HuH-7.5 (cell line): ENCODE measurements around the gene CCL21.
"Not testable (repeated sequence)": the region's sequence is repeated elsewhere in the genome, so short reads cannot be mapped to it uniquely, and the experiment has no call there.

Experiments used
- DNase-seq: peaks from one replicate; pipeline ENCODE4 v3.0.0; 2011; ENCODE audit warnings: low spot score

Gene CCL21, protein sequence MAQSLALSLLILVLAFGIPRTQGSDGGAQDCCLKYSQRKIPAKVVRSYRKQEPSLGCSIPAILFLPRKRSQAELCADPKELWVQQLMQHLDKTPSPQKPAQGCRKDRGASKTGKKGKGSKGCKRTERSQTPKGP

DNA sequence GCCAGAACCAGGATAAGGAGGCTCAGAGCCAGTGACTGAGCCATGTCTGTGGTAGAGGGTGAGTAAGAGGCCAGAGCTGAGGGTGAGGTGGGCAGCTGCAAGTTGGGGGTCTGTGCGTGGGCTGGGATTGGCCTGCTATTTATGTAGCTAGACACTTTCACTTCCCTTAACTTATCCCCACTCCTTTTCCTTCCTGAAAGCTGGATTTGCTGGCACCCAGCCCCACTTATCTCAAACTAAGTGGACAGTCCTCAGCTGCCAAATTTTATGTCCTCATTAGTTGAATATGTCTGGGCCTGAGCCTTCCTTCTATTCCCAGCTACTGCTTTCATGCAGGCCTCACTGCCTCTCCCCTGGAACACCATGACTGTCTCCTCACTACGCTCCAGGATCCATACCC lies at the start of gene CCL21:
TSS of gene CCL21 (minus strand) at position 114 of the 400 bp plus-strand sequence. CDS start at position 44, 70 bp downstream.
- no peak for DNase-seq

DNA sequence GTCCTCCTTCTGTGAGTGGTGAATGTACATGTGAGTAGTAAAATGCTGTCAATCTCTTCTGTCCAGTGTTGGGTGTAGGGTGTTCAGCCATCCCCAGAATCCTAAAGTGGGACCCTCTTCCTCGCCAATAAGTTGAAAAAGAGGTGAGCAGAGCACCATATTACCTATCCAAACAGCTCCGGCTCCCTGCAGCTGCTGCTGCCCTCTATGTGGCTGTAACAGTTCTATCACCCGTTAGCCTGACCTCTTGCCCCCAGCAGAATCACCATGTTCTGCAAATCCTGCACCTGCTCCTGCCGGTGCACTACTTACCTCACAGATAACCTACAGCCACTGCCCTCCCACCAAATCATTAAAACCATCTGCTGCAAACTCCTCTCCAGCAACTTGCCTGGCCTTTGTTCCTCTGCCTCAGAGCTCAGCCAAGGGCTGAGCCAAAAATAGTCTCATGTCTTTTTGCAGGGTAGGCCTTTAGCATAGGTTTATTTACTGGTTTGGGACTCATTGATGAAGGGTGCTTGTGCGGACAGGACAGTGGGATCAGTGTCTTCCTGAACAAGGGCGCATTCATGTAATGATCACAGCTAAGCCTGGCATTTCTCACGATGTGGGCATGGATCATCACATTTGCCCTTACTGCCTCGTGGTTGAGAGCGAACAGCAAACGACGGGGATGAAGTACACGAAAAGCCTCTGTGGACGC lies 49.6 kb upstream of the CCL21 start:
- DNase-seq, result no peak

- DNase-seq, result not testable (repeated sequence)
Observed at GRCh38 chr9:34750320-34750719, 40.4 kb upstream of the CCL21 start.

DNA sequence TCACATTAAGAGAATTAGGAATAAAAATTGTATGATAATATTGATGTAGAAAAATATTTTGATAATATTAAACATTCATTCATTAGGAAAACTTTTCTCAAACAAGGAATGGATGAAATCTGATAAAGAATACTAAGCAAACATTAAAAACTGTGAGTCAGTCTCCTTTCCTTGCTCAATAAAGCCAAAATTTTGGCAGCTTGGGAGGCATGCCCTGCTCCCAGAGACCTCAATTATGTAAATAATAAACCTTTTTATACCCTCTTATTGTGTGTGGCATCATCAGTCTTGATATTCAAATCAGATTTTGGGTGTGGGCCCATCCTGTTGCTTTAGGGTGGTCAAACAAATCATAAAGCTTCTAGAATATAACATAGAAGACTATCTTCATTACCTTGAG lies 36.6 kb upstream of the CCL21 start:
- no peak for DNase-seq

DNA sequence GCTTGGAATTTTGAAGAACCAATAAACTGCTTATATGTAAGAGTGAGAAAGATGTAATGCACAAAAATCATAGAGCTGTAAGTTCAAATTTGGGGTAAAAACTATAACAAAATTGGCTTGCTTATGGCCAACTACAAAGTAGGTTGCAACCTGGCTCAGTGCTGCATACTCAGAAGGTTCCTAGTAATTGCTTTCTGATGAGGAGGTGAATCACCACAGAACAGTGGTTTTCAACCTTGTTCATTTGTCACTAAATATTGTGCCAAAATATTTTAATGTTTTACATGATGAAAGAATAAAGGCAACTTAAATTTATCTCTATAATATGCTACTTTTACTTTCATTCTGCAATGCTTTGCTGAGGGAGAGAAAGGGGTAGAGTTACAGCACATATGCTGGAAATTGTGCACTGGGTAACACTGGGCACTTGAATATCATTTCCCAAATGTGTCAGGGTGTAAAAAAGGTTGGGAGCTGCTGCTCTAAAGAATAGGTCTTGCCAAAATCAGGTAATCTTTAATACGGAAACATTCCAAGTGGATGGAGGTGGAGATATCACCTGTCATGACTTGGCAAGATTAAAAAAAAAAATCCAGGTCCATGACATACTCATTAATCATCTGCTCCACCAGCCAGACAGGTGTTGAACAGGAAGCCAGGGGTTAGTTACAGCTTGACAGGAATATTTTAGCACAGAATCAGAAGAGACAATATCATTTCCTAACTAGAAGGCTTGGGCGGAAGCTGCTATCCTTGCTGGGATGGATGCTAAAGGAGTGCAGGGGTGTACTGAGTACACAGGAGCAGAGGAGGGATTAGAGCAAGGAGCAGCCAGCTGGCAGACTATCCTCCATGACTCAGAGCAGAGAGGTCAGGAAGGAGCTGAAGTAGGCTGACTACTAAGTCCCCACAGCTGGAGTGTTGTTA lies 34.6 kb upstream of the CCL21 start:
- DNase-seq, result no peak

- no peak for DNase-seq
Observed at GRCh38 chr9:34742710-34743109, 32.8 kb upstream of the CCL21 start.

GRCh38 chr9:34741628-34742027 lies 31.7 kb upstream of the CCL21 start:
- DNase-seq, result no peak

GRCh38 chr9:34740176-34740575 lies 30.2 kb upstream of the CCL21 start:
- DNase-seq, result not testable (repeated sequence)

- no peak for DNase-seq
Observed at GRCh38 chr9:34737677-34738260, 27.8 kb upstream of the CCL21 start.

GRCh38 chr9:34734720-34735119 lies 24.8 kb upstream of the CCL21 start:
- DNase-seq, result no peak

DNA sequence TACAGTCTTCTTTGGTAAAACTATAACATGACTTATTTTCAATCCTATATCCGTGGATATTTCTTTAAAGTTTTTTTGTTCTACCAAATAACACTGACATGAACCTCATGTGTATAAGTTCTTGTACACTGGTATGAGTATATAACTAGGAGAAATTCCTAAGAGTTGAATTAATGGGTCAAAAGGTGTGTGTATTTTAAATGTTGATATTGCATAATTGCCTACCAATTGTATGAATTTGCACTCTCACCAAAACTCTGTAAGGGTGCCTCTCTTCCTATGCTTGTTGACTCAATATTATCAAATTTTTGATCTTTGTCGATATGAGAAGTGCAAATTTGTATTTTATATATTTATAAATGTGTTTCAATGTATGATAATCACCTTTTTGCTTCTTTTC lies 22.9 kb upstream of the CCL21 start:
- no peak for DNase-seq

DNA sequence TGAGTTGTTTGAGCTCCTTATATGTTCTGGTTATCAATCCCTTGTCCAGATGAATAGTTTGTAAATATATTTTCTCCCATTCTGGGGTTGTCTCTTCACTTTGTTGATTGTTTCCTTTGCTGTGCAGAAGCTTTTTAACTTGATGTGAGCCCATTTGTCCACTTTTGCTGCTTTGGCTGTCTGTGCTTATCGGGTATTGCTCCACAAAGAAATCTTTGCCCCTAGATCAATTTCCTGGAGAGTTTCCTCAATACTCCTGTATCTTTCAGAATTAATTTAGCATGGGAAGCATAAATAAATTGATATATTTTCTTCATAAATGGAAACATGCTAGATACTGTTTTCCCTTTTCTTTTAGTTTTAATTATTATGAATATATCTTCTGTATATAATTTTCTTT lies 22.5 kb upstream of the CCL21 start:
- DNase-seq, result no peak

- DNase-seq, result no peak
Observed at GRCh38 chr9:34723141-34723540, 13.2 kb upstream of the CCL21 start.

GRCh38 chr9:34719769-34720025 lies 9.8 kb upstream of the CCL21 start:
- DNase-seq, result not testable (repeated sequence)

GRCh38 chr9:34719021-34719768 lies 9.3 kb upstream of the CCL21 start:
- no peak for DNase-seq

- no peak for DNase-seq
Observed at GRCh38 chr9:34717996-34718614, 8.2 kb upstream of the CCL21 start.

GRCh38 chr9:34716711-34717110 lies 6.8 kb upstream of the CCL21 start:
- DNase-seq, result no peak

DNA sequence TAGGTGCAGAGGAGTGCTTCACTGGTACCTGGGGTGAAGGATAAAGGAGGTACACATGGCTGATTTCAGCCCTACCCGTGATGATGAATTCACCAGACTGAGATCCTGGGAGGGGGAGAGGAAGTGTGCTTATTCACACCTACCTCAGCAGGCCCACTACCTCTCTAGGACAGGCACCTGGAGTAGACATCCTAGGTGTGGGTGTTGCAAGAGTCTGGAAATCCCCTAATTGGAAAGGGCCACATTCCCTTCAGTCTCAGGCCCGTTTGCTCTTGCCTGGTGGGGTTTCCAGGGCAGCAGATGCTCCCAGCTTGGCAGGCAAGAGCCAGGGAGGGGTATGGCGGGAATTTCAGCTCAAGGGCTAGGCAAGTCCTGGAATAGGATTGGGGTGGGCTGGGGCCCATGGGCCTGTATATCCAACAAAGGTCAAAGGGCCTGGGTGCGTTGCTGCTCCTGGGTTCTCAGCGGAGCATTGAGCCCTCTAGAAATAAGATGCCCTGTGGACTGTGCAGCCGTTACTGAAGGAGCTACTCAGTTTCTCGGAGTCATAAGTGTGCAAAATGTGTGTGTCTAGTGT lies 5.8 kb upstream of the CCL21 start:
- no peak for DNase-seq

DNA sequence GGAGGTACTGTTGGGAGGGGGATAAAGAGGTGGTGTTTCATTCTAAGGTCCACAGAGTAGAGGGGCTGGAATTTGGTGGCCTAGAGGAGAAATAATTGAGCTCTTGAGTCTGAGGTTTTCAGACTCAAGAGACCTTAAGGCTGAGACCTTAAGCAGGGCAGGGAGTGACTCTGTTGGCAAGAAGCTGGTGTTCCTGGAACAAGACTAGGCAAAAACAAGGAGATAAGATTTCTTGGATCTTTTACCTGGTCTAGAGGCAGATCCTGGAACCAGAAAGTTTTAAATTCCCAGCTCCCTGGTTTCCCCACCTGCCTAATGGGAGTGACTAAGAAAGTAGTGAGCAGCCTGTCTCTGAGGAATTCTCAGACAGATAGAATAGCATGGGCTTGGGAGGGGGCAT lies 4.1 kb upstream of the CCL21 start:
- DNase-seq, result no peak

- DNase-seq, result no peak
Observed at GRCh38 chr9:34712140-34712539, 2.2 kb upstream of the CCL21 start.
